Activated CD4-positive, alpha-beta T cell treated with anti-CD3 and anti-CD28 coated beads, Interleukin-2, Interleukin-6, amounts not matched to agents 100 ng/mL and 50 ng/mL, durations not matched to agents 16 hours and 8 hours (primary cell): ENCODE measurements around the gene ATG9B.

ENCODE experiments used
- DNase-seq: peaks from one replicate; pipeline ENCODE4 v3.0.0-alpha.2; 2020

The ATG9B gene

DNA sequence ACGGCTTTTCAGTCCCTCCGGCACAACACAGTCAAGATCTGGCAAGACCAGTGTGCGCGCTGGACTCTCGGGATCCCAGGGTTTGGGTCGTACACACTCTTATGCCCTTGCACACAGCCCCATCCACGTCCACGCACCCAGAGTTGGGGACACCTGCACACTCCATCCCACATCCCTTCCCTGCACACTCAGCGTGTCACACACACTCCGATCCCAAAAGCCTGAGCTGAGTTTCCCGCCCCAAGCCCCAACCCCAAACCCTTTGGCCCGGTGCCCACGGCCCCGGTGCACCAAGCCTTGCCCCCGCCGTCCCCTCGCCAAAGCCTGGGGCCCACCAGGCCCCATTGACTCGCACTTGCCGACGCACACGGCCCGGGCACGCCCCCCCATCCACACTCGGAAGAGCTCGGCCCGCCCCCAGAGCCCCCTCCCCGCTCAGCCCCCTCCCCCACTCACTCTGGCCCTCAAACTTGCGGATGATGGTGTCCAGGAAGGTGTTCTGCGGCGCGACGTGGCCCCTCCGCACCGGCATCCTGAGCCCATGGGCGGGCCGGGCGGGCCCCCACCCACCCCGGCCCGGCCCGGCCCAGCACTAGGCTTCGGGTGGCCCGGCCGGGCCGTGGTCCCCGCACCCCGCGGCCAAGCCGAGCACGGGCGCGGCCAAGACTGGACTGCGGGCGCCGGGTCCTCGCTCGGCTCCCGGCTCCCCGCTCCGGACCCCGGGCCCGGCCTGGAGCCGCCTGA lies 46.7 kb downstream of the ATG9B start:
- DNase-seq: no peak

DNA sequence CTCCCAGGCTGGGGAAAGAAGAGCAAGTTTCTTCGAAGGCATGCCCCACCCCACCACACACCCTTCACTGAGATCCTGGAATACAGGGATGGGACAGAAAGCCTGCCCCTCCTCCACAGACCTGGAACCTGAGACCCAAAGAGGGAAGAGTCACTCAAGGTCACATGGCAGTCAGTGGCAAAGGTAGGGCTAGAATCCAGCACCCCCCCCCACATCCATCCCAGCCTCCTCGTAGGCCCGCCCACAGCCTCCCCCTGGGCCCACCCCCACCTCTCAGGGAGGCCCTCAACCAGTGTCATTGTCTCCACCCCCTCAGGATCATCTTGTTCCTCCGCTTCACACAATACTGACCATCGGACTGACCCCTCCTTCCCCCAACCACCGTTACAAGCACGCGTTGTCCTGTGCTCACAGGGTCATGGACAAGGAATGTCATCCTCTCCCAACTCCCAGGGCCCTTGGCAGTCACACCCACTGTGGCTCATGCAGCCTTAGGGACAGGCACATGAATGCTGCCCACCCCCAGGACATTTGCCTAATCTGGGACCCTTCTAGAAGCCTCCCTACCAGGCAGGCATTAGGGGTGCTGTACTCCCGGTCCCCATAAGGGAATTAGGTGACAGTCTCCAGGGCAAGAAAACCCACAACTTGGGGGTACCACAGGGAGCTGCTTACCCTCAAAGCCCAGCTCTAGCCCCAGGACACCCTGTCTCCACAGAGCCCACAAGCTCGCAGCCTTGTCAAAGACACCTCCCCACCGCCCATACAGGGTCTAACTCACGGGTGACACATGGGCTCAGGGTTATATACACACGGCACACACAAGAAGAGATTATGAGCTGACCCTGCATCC lies 47.5 kb downstream of the ATG9B start:
- no peak for DNase-seq

DNA sequence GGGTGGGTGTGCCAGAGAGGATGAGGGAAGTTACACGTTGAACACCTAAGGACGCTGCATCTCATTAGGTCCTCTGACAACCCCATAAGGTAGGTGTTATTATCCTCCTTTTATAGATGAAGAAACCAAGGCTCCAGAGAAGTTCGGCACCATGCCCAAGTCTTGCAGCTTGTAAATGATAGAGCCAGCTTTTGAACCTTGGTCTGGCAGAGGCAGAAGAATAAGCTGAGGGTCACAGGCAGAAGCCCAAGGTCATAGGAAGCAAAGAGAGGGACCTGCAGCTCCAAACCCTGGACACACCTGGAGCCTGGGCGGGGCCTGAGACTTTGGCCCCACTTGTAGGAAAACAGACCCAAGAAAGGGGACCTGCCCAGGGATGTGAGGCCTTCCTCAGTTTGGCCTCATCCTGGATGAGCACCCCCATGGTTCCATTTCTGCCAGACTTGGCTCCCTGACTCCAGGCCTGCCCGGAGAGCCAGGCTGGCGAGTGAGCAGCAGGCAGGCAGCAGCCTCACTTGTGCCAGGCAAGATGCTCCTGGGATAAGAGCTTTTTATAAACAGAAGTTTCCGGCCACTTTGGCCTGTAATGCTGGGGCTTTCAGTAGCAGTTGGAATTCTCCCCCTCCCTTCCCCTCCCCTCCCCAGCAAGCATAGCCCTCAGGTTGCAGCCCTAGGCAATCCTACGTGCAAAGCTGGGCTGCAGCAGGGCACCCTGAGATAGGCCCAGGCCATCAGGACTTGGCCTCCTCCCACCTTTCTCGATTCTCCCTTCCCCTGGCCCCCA lies 48.6 kb downstream of the ATG9B start:
- DNase-seq: no peak

DNA sequence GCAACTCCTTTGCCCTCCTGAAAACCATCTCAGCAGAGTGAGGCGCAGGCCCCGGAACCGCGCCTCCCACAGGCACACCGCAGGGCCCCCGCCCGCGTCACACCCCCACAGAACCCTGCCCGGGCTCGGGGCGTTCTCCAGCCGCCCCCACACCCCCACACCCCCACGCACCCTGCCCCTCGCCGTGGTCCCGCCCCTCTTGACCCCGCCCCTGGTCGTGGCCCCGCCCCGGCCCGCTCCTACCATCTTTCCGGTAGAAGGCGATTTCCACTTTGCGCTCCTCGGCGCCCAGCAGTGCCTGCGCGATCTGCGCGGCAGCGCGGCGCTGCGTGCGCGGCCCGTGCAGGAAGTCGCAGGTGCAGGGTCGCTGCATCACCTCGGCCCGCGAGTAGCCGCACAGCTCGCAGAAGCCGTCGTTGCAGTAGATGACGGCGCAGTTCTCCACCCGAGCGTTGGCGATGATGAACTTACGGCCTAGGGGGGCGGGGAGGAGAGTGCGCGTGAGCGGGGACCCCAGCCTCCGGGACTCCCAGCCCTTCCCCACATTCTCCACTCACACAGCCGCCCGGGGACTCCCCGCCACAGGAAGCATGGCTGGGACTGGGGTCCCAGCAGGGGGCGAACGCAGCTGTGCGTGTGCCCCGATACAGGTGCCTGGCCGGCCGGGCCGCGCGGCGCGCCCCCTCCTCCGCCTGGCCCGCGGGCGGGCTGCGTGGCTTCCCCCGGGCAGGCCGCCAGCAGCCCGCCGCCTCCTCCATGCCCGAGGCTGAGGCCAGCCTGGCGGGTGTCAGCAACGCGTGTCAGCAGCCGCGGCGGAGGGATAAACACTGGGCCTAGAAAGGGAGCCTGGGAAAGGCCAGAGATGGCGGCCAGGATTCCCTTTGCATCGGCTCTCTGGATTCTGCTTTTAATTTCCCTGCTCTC lies 49.6 kb downstream of the ATG9B start:
- peak; percentile 84 for DNase-seq

DNA sequence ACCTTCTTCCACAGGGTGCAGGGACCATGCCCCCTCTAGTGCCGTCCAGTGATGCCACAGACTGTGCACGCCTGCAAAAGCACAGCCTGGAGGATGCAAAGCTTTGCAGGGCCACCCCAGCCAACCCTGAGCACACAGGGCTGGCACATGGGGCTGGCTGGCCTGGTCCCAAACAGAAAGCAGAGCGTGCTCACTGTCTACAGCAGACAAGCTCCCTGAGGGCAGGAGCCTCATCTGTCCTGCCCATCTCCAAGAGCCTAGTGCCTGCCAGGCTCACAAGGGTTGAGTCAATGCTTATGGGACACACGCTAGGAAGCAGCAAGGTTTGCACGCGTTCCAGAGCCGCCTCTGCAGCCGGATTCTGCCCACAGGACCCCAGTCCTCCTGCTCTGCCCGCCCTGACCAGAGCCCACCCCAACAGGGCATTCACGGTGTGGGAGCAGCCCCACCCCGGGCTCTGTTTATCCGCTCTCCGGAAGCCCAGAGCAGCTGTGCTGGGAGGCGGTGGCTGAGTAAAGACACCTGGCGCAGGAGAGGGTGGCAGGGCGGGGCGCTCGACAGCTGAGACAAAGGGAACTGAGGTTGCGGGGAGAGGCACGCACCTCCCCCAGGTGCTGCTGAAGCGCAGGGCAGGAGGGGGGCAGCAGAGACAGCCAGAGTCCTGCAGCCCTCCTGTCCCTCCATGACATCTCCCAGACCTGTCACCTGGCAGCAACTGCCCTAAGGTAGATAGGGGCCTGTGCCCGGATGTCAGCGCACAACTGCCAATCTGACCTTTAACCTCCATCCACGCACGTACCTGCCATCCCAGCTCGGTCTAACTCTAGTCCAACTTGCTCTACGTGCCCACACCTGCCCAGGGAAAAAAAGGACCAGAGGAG lies 50.5 kb downstream of the ATG9B start:
- DNase-seq: no peak

DNA sequence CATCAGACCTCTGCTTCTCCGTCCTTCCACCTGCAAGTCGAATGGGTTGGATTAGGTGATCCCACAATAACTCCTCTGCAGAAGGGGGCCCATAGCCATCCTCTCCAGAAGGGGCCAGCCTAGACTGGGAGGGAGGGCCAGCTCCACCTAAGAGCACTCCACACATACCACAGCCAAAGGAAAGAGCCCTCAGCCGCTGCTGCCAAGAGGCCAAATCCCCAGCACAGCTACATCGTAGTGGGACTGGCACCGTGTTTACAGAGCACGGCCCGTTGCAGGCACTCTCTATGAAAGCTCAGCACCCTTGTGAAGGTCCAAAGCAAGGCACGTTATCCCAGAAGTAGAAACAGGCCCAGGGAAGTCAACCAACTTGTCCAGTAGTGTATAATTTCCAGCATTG lies 51.6 kb downstream of the ATG9B start:
- DNase-seq: no peak

DNA sequence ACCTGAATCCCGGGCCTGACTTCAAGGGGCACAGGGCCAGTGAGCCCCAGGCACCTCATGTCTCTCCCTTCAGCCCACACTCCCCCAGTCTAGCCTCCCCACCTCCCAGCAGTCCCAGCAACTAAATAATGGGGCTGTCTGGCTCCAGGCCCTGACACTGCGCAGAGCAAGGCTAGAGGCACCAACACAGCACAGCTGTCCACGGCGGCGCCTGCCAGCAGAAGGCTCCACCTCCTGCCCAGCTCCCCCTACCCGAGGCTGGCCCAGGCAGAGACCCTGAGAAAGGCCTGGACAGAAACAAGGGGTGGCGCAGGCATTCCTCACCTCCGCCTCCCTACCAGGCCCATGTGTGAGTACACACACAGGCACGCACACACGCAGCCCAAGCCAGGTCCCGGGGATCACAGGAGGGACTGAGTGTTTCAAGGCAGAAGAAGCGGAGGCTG lies 52.2 kb downstream of the ATG9B start:
- DNase-seq: no peak

DNA sequence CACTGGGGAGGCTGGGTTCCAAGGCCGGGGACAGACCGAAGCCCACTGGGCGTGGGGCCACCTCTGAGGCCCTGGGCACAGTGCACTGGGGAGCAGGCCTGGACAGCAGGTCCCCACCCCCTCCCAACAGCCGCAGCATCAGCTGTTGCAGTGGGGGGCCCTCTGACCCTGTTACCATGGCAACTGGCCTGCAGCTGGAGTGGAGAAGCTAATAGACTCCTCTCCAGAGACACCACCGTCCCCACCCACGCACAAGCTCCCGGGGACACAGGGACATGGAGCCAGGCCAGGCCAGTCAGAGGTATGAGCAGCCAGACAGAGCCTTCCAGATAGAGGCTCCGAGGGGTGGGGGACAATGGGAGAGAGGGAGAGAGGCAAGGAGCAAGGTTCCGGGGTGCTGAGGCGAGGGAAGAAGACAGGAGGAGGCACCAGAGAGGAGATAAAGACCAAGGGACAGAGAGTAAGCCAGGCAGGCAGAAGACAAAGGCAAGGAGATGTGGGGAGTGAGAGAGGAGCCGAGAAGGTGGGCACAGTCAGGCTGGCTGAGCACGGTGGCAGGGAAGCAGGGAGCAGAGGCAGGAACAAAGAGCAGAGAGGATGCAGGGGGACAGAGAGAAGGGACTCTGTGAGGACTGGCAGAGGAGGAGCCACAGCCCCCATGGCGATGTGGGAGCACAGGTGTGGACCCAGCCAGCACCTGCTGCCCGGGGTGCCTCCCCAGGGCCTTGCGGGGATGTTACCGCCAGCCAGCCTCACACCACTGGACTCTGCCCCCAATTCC lies 52.9 kb downstream of the ATG9B start:
- DNase-seq: no peak

DNA sequence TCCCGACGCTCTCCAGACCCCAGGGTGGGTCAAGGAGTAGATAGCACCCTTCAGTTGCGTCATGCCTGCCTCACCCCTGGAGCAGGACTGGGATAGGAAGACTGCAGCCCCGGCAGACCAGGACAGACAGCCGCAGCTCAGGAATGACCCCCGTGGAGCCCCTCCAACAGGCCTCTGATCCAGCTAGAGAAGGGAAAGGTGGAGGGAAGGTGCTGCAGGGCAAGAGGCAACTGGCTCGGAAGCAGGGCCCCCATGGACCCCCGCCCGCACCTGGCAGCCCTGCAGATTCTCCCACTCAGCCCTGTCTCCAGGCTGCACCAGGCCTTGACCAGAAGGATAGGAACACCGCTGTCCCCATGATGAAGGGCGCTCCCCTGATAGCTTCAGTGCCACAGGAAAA lies 53.9 kb downstream of the ATG9B start:
- DNase-seq: no peak

DNA sequence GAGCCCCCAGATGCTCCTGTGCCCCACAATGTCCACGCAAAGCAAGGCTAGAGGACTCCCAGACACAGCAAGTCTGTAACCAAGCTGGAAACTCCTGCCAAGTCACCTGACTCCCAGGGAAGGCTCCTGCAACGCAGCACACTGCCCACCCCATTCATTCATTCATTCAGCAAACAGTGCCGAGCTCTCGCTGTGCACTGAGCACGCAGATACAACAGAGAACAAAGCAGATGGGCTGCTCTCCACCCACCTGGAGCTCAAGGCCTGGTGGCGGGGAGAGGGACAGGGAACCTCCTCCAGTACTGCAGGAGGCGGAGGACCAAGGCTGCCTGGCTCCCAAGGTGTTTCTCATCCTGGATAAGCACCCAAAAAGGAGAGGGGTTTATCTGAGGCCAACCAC lies 54.8 kb downstream of the ATG9B start:
- no peak for DNase-seq

DNA sequence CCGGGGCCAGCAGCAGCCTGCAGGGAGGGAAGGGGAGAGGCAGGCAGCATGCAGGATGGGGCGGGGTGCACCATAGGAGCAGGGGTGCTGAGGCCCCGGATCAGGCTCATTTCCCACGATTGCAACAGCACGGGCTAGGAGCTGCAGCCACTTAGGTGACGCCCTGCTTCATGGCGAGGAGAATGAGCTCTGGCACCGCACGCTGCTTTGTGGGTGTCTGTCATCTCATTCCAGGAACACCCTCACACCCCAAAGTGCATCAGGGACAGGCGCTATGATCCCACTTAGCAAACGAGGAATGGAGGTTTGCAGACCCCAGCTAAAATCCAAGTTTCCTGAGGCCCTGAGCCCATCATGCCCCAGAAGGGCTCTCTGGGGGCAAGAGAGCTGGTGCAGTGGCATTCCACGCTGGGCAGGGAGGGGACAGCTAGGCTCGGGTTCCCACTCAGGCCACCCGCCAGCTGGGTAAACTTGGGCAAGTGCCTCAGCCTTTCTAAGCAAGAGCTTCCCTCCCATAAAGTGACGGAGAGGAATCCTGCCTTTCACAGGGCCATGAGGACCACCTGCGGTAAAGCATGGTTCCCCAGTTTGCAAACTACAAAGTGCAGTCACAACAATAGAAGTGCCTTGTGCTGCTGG lies 55.4 kb downstream of the ATG9B start:
- no peak for DNase-seq

DNA sequence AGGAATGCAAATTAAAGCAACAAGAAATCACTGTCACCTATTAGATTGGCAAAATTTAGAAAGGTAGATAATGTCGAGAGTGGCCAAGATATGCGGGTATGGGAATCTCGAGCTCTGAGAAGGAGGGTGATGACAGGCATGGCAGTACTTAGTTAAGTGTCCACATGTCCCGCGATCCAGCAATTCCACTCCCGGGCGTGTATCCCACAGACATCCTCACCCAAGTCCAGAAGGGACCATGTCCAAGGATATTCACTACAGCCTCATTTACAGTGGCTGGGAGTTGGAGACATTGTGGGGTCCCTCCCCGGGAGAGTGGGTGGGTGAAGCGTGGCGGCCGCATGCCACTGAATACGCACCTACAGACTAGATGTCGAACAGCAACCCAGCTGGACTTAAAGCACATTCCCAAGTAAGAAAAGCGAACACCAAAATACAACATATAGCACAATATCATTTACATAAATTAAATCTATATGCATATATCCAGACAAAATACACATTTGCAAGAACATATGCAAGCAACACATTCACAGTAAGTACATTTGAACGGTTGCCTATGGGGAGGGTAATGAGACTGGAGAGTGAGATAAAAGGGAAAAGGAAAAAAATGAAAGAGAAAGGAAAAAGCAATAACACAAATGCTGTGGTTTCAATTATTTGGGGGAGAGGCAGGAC lies 56.1 kb downstream of the ATG9B start:
- no peak for DNase-seq

DNA sequence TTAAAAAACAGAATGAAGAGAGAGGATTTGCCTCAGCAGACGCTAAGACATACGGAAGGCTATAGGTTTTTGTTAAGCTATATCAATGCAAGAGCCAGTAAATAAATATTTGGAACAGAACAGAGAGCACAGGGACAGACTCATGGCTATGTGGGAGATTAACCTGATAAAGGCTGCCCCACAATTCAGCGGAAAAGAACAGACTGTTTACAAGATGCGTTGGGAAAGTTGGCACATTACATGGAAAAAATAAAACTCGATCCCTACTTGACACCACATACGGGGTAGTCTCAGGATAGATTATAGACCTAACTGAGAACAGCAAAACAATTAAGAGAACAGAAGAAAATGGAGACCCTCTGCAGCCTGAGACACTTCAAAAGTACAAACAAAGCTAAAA lies 56.9 kb downstream of the ATG9B start:
- DNase-seq: no peak

DNA sequence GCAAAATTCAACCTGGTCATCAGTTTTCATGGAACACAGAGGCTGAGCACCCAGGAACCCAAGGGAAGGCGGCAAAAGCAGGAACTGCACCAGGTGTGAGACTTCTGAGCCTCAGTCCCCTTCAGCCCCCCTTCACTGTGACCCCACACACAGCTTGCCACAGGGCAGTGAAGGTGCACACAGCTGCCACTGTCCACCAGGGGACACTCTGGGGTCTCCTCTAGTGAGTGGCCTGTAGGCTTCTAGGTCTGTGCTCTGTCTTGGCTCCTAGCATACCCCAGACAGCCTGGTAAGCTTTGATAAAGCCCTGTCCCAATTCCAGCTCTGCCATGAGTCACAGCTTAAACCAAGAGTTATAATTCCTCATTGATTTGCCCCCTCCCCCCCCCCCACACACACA lies 58.3 kb downstream of the ATG9B start:
- no peak for DNase-seq

DNA sequence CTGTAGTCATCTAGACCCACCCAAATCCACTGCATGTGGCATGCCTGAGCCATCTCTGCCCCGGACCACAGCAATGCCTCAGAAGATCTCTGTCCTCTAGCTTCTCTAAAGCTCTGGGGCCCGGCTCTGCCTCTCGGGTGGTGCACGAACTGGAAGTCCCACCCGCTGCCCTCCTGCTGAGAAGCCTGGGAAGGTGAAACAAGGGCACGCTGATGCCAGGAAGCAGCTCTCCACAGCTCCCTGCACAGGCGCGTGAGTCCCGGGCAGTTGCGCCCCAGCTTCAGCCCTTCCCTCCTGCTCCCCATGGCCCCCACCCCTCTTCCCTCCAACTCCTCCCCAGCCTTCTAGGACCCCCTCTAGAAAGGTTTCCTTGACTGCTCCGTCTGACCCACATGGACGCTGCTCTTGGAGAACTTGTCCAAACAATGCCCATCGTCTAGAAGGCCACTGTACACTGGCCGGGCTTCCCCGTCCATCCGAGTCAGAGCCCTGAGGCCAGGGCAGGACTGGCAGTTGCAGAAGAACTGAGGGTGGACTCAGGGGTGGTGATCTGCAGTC lies 58.9 kb downstream of the ATG9B start:
- no peak for DNase-seq
